HUES6 (cell line): ENCODE measurements around the gene RAF1.
"Not testable (repeated sequence)": the region's sequence is repeated elsewhere in the genome, so short reads cannot be mapped to it uniquely, and the experiment has no call there.

Experiments
- H3K27ac ChIP-seq: 2 replicates; pipeline ENCODE4 v1.7.0; 2013; ENCODE audit warnings: low read depth, mild to moderate bottlenecking, low read length, inconsistent platforms
- H3K27me3 ChIP-seq: 2 replicates; pipeline ENCODE4 v1.6.1; 2013; ENCODE audit warnings: low read length; ENCODE audit not compliant: control insufficient read depth, insufficient read depth
- H3K36me3 ChIP-seq: 2 replicates; pipeline ENCODE4 v1.6.1; 2013; ENCODE audit warnings: low read length; ENCODE audit not compliant: control insufficient read depth, insufficient read depth
- H3K4me1 ChIP-seq: 2 replicates; pipeline ENCODE4 v1.6.1; 2013; ENCODE audit warnings: low read length; ENCODE audit not compliant: control insufficient read depth, insufficient read depth
- H3K4me3 ChIP-seq: 2 replicates; pipeline ENCODE4 v1.5.1; 2013; ENCODE audit warnings: low read depth, low read length
- H3K9ac ChIP-seq: one replicate; pipeline ENCODE4 v1.6.1; 2013; ENCODE audit warnings: mild to moderate bottlenecking, low read length
- H3K9me3 ChIP-seq: 2 replicates; pipeline ENCODE4 v1.6.1; 2013; ENCODE audit warnings: low read depth, low read length; ENCODE audit not compliant: control insufficient read depth, insufficient read depth

The RAF1 gene

GRCh38 chr3:12675115-12675810 lies 11.3 kb upstream of the RAF1 start:
- Histone ChIP-seq H3K9ac (peak overlapping the region; percentile 47), H3K4me3 (no peak overlapping the region)

GRCh38 chr3:12673956-12674736 lies 10.2 kb upstream of the RAF1 start:
- not testable (repeated sequence) for H3K9me3 ChIP-seq, H3K36me3 ChIP-seq, H3K4me3 ChIP-seq, H3K27me3 ChIP-seq
- H3K4me1 ChIP-seq, result peaks cover 43% of the 10 kb centered on the region
- H3K27ac ChIP-seq, result peak overlapping the region; percentile 78; the same call in 1 of the 2 replicates
- peak overlapping the region; percentile 71 for H3K9ac ChIP-seq

More at GRCh38 chr3:12675115-12675810, 11.3 kb upstream of the RAF1 start:
- peak overlapping the region; percentile 76; the same call in 1 of the 2 replicates for H3K27ac ChIP-seq
- peaks cover 43% of the 10 kb centered on the region for H3K4me1 ChIP-seq
- H3K9me3 ChIP-seq, result no peaks in the 10 kb centered on the region
- no peaks in the 10 kb centered on the region for H3K27me3 ChIP-seq
- no peaks in the 10 kb centered on the region for H3K36me3 ChIP-seq

- H3K27ac ChIP-seq, result no peak overlapping the region
- no peak overlapping the region for H3K9ac ChIP-seq
- H3K4me1 ChIP-seq, result peaks cover 38% of the 10 kb centered on the region
- no peaks in the 10 kb centered on the region for H3K27me3 ChIP-seq
- no peaks in the 10 kb centered on the region for H3K9me3 ChIP-seq
- no peaks in the 10 kb centered on the region for H3K36me3 ChIP-seq
- H3K4me3 ChIP-seq, result no peak overlapping the region
Observed at GRCh38 chr3:12671120-12671450, 7.2 kb upstream of the RAF1 start.

GRCh38 chr3:12670365-12671119 lies 6.6 kb upstream of the RAF1 start:
- Histone ChIP-seq H3K4me1 (peaks cover 36% of the 10 kb centered on the region), H3K9me3 (no peaks in the 10 kb centered on the region), H3K4me3 (no peak overlapping the region), H3K27ac (no peak overlapping the region), H3K36me3 (no peaks in the 10 kb centered on the region), H3K27me3 (no peaks in the 10 kb centered on the region), H3K9ac (no peak overlapping the region)

- H3K4me1 ChIP-seq, result peaks cover 21% of the 10 kb centered on the region
- H3K36me3 ChIP-seq, result no peaks in the 10 kb centered on the region
Observed at GRCh38 chr3:12663401-12663935, 449 bp downstream of the RAF1 start.

GRCh38 chr3:12662593-12663400 lies 1.1 kb downstream of the RAF1 start:
- Histone ChIP-seq H3K36me3 (no peaks in the 10 kb centered on the region), H3K27me3 (no peaks in the 10 kb centered on the region), H3K27ac (peak overlapping the region; percentile 99; the same call in 1 of the 2 replicates), H3K4me1 (peaks cover 21% of the 10 kb centered on the region), H3K9me3 (no peaks in the 10 kb centered on the region), H3K9ac (peak overlapping the region; percentile 98), H3K4me3 (peak overlapping the region; percentile 89)

More at GRCh38 chr3:12663401-12663935, 449 bp downstream of the RAF1 start:
- Histone ChIP-seq H3K27ac (peak overlapping the region; percentile 99), H3K27me3 (no peaks in the 10 kb centered on the region), H3K4me3 (peak overlapping the region; percentile 89), H3K9ac (peak overlapping the region; percentile 98), H3K9me3 (no peaks in the 10 kb centered on the region)

- Histone ChIP-seq H3K27me3 (no peaks in the 10 kb centered on the region), H3K27ac (no peak overlapping the region), H3K9me3 (no peaks in the 10 kb centered on the region), H3K36me3 (no peaks in the 10 kb centered on the region), H3K4me3 (peak overlapping the region; percentile 89), H3K4me1 (peaks cover 21% of the 10 kb centered on the region), H3K9ac (peak overlapping the region; percentile 98)
Observed at GRCh38 chr3:12661926-12662592, 1.9 kb downstream of the RAF1 start.

- H3K36me3 ChIP-seq, H3K27ac ChIP-seq, H3K4me3 ChIP-seq, H3K27me3 ChIP-seq, H3K9me3 ChIP-seq, H3K9ac ChIP-seq: not testable (repeated sequence)
- H3K4me1 ChIP-seq, result peaks cover 21% of the 10 kb centered on the region
Observed at GRCh38 chr3:12661375-12661774, 2.5 kb downstream of the RAF1 start.

- Histone ChIP-seq H3K9ac (no peak overlapping the region), H3K27ac (no peak overlapping the region)
Observed at GRCh38 chr3:12660196-12660595, 3.7 kb downstream of the RAF1 start.

More at GRCh38 chr3:12660196-12660595, 3.7 kb downstream of the RAF1 start:
- no peaks in the 10 kb centered on the region for H3K9me3 ChIP-seq
- H3K4me3 ChIP-seq, result no peak overlapping the region
- H3K27me3 ChIP-seq, result no peaks in the 10 kb centered on the region
- peaks cover 26% of the 10 kb centered on the region for H3K4me1 ChIP-seq
- no peaks in the 10 kb centered on the region for H3K36me3 ChIP-seq
